Parathyroid adenoma (tissue), 2 donors: Measurements from ENCODE around the gene LAMA3.

Experiments used
- H2AFZ ChIP-seq: fragments of 300-600 bp; sonication (generic); one replicate; pipeline ENCODE4 v1.7.0; 2017; ENCODE audit warnings: antibody characterized with exemption, mild to moderate bottlenecking
- H3K27ac ChIP-seq: fragments of 300-600 bp; sonication (generic); one replicate; pipeline ENCODE4 v1.7.0; 2017
- H3K27me3 ChIP-seq: fragments of 300-600 bp; sonication (generic); one replicate; pipeline ENCODE4 v1.7.0; 2017; ENCODE audit warnings: low read length; ENCODE audit not compliant: control insufficient read depth, insufficient read depth
- H3K36me3 ChIP-seq: fragments of 300-600 bp; sonication (generic); one replicate; pipeline ENCODE4 v1.7.0; 2017; ENCODE audit warnings: low read length; ENCODE audit not compliant: control insufficient read depth, insufficient read depth
- H3K4me1 ChIP-seq: fragments of 300-600 bp; sonication (generic); one replicate; pipeline ENCODE4 v1.7.0; 2017; ENCODE audit warnings: control low read depth
- H3K4me2 ChIP-seq: fragments of 300-600 bp; sonication (generic); one replicate; pipeline ENCODE4 v1.7.0; 2017; ENCODE audit warnings: low read length
- H3K4me3 ChIP-seq: fragments of 300-600 bp; sonication (generic); one replicate; pipeline ENCODE4 v1.7.0; 2017; ENCODE audit warnings: low read depth, low read length
- H3K79me2 ChIP-seq: fragments of 300-600 bp; sonication (generic); one replicate; pipeline ENCODE4 v1.7.0; 2017; ENCODE audit warnings: control low read depth
- H3K9ac ChIP-seq: fragments of 300-600 bp; sonication (generic); one replicate; pipeline ENCODE4 v1.7.0; 2017; ENCODE audit warnings: mild to moderate bottlenecking
- H3K9me3 ChIP-seq: fragments of 300-600 bp; sonication (generic); one replicate; pipeline ENCODE4 v1.7.0; 2017; ENCODE audit warnings: low read length; ENCODE audit not compliant: control insufficient read depth
- CTCF ChIP-seq: fragments of 300-600 bp; sonication (generic); IDR thresholded peaks from one replicate; pipeline ENCODE4 v1.7.0; 2017; ENCODE audit warnings: antibody characterized with exemption, mild to moderate bottlenecking
- donor health status: primary hyperparathyroidism.

The LAMA3 gene

DNA sequence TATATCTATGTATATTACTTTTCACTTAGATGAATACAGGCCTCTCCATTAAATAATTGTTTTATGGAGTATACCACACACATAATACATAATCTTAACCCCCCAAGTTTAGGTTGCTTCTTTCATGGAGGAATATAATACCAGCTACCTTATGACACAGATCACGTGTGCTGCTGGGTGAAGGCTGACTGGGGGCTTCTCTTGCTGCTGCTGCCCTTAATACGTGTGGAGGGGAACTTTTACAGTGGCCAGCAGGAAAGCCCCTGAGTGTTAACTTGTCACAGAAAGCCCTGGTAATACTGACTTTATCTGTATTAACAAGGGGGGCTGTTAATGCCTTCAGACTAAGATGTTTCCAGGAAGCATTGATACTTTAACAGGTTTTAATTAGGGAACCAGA lies 63.1 kb downstream of the LAMA3 start:
- no peaks in the 10 kb centered on the region for H3K9me3 ChIP-seq
- no peak overlapping the region for H3K27ac ChIP-seq
- no peaks in the 10 kb centered on the region for H3K4me1 ChIP-seq
- H3K27me3 ChIP-seq, result no peaks in the 10 kb centered on the region
- H3K4me2 ChIP-seq, result no peak overlapping the region
- H3K36me3 ChIP-seq, result no peaks in the 10 kb centered on the region
- TF ChIP-seq CTCF, result no peak
- no peak overlapping the region for H3K9ac ChIP-seq
- H2AFZ ChIP-seq, result no peak overlapping the region
- H3K79me2 ChIP-seq, result peaks cover 3% of the 10 kb centered on the region
- H3K4me3 ChIP-seq, result no peak overlapping the region

DNA sequence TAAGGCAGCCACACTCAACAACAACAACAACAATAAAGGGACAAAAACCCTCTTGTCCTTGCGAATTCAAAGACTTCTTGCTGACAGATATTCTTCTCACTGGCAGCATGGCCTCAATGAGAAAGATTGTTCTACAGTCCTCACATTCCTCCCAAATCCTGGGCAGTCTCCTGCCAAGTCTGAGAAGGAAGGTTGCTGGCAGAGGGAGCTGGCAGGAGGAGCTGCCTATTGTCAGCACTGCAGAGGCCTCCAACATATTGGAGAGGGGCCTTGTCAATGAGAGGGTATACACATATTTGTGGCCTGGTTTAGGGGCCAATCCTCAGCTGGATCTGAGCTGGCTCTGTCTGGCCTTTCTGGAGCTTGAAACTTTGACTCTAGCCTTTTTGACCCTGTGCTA lies 63.5 kb downstream of the LAMA3 start:
- no peaks in the 10 kb centered on the region for H3K27me3 ChIP-seq
- H3K27ac ChIP-seq, result no peak overlapping the region
- no peaks in the 10 kb centered on the region for H3K4me1 ChIP-seq
- H3K4me2 ChIP-seq, result no peak overlapping the region
- no peaks in the 10 kb centered on the region for H3K9me3 ChIP-seq
- TF ChIP-seq CTCF, result no peak
- no peak overlapping the region for H3K9ac ChIP-seq
- H2AFZ ChIP-seq, result no peak overlapping the region
- no peaks in the 10 kb centered on the region for H3K36me3 ChIP-seq
- H3K4me3 ChIP-seq, result no peak overlapping the region
- no peaks in the 10 kb centered on the region for H3K79me2 ChIP-seq

DNA sequence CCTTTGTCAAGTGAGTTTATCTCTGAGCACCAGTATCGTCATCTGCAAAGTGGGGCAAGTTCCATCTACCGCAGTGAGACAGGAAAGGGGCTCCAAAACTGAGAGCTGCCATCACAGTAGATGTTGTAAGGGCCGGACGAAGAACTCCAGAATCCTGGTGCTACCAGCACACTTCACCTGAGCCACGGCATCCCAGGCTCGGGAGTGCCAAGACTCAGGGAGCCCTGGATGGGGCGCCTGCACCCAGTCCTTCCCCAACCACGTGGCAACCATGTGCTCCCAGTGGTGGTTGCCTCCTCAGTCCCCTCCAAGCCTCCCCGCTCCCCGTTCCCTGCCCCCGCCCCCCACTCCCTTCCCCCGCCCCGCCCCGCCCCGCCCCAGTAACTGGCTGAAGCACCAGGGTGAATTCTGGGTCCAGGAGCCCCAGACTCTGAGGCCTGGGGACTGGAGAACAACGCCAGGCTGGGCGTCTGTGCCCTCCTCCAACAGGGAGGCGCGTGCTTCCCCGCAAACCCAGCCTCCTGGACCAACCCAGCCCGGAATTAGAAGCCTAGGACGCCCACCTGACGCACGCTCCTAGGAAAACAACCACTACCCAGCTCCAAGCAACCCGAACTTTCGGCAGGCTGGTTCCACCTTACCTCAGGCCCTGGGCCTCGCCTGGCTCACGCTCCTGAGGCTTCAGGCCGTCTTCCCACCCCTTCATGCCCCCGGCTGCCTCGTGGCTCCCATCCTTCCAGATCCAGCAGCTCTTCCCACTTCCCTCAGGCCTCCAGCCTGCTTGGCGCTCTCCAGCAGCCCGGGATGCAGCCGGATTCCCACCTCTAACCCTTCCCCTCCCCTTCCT lies 67.6 kb downstream of the LAMA3 start:
- no peaks in the 10 kb centered on the region for H3K9me3 ChIP-seq
- no peak overlapping the region for H3K4me2 ChIP-seq
- no peak overlapping the region for H3K9ac ChIP-seq
- no peaks in the 10 kb centered on the region for H3K79me2 ChIP-seq
- no peaks in the 10 kb centered on the region for H3K4me1 ChIP-seq
- H3K4me3 ChIP-seq, result no peak overlapping the region
- no peak for TF ChIP-seq CTCF
- no peak overlapping the region for H3K27ac ChIP-seq
- H3K36me3 ChIP-seq, result no peaks in the 10 kb centered on the region
- no peaks in the 10 kb centered on the region for H3K27me3 ChIP-seq
- H2AFZ ChIP-seq, result no peak overlapping the region

DNA sequence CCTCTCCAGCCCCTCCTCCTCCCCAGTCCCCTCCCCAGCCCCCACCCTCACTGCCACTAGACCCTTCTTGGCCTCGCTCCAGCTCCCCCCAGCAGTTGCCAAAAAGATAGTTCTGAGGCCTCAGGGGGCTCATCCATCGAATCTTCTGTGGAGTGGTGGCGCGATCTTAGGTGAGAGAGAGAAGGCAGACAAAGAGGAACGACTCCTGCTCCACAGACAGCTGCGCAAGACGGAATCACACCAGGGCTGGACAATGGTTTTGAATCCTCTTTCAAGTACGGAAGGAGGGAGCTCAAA lies 68.1 kb downstream of the LAMA3 start:
- no peaks in the 10 kb centered on the region for H3K36me3 ChIP-seq
- no peak overlapping the region for H3K4me2 ChIP-seq
- no peak for TF ChIP-seq CTCF
- no peaks in the 10 kb centered on the region for H3K27me3 ChIP-seq
- H3K9ac ChIP-seq, result no peak overlapping the region
- H3K4me1 ChIP-seq, result no peaks in the 10 kb centered on the region
- H3K9me3 ChIP-seq, result no peaks in the 10 kb centered on the region
- no peak overlapping the region for H2AFZ ChIP-seq
- no peak overlapping the region for H3K27ac ChIP-seq
- no peak overlapping the region for H3K4me3 ChIP-seq
- H3K79me2 ChIP-seq, result no peaks in the 10 kb centered on the region

DNA sequence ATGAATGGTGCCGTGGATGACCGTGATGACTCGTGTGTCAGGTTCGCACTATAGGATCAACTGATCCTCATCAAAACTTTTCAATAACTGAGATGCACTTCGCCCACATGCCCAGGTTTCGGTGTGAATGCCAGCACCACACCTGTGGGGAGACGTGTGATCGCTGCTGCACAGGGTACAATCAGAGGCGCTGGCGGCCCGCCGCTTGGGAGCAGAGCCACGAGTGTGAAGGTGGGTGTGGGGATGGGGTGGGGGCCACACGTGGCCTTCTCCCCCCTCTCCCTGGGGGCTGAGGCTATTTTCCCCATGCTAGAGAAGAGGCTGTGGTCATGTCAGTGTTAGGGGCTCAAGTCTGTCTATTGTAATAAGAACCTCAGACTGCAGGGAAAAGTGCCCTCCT lies 69.0 kb downstream of the LAMA3 start:
- H3K9ac ChIP-seq, result no peak overlapping the region
- no peaks in the 10 kb centered on the region for H3K36me3 ChIP-seq
- H3K4me3 ChIP-seq, result no peak overlapping the region
- H3K4me1 ChIP-seq, result no peaks in the 10 kb centered on the region
- no peaks in the 10 kb centered on the region for H3K9me3 ChIP-seq
- no peak for TF ChIP-seq CTCF
- no peak overlapping the region for H3K4me2 ChIP-seq
- no peak overlapping the region for H3K27ac ChIP-seq
- no peaks in the 10 kb centered on the region for H3K79me2 ChIP-seq
- H3K27me3 ChIP-seq, result no peaks in the 10 kb centered on the region
- no peak overlapping the region for H2AFZ ChIP-seq
